H9 (cell line): ENCODE data around the gene BIRC3. TPM values are rescaled to one million over a fixed set of nuclear protein-coding genes. Genes with fewer than 3 reads are reported as not detected.

Experiments used
- DNase-seq: peaks from one replicate; pipeline ENCODE4 v3.0.0-alpha.2; 2017
- H2AFZ ChIP-seq: one replicate; pipeline ENCODE4 v1.6.1; 2013; ENCODE audit warnings: mild to moderate bottlenecking, low read length, control low read depth, moderate library complexity
- H2AK5ac ChIP-seq: 2 replicates; pipeline ENCODE4 v1.6.1; 2013; ENCODE audit warnings: low read length, control low read depth, mixed read lengths; ENCODE audit not compliant: insufficient read length
- H2BK120ac ChIP-seq: one replicate; pipeline ENCODE4 v1.6.1; 2013; ENCODE audit warnings: low read depth, mild to moderate bottlenecking, low read length, control low read depth, inconsistent platforms; ENCODE audit not compliant: poor library complexity, severe bottlenecking
- H2BK12ac ChIP-seq: 2 replicates; pipeline ENCODE4 v1.6.1; 2013; ENCODE audit warnings: low read length, control low read depth, mixed read lengths, low read depth; ENCODE audit not compliant: insufficient read length
- H2BK15ac ChIP-seq: 2 replicates; pipeline ENCODE4 v1.6.1; 2013; ENCODE audit warnings: low read depth, low read length, control low read depth
- H2BK20ac ChIP-seq: one replicate; pipeline ENCODE4 v1.6.1; 2013; ENCODE audit warnings: low read depth, mild to moderate bottlenecking, low read length, control low read depth, inconsistent platforms; ENCODE audit not compliant: poor library complexity, severe bottlenecking
- H2BK5ac ChIP-seq: 2 replicates; pipeline ENCODE4 v1.6.1; 2013; ENCODE audit warnings: low read length, control low read depth, mixed read lengths; ENCODE audit not compliant: insufficient read length
- H3K14ac ChIP-seq: 2 replicates; pipeline ENCODE4 v1.6.1; 2013; ENCODE audit warnings: low read length, control low read depth; ENCODE audit not compliant: insufficient read depth
- H3K18ac ChIP-seq: 2 replicates; pipeline ENCODE4 v1.6.1; 2013; ENCODE audit warnings: low read depth, mild to moderate bottlenecking, mixed read lengths, low read length, control low read depth; ENCODE audit not compliant: insufficient read length
- H3K23ac ChIP-seq: 2 replicates; pipeline ENCODE4 v1.6.1; 2013; ENCODE audit warnings: low read length, control low read depth, mixed read lengths, low read depth; ENCODE audit not compliant: insufficient read length
- H3K23me2 ChIP-seq: 2 replicates; pipeline ENCODE4 v1.6.1; 2013; ENCODE audit warnings: low read depth, mild to moderate bottlenecking, mixed read lengths, low read length, control low read depth; ENCODE audit not compliant: insufficient read length, poor library complexity, severe bottlenecking
- H3K27ac ChIP-seq: 2 replicates; pipeline ENCODE4 v1.5.1; 2013; ENCODE audit warnings: low read length, control low read depth, mixed read lengths, low read depth; ENCODE audit not compliant: insufficient read length
- H3K27me3 ChIP-seq: 2 replicates; pipeline ENCODE4 v1.6.1; 2013; ENCODE audit warnings: low read length, control low read depth, inconsistent platforms; ENCODE audit not compliant: insufficient read depth
- H3K4ac ChIP-seq: 2 replicates; pipeline ENCODE4 v1.6.1; 2013; ENCODE audit warnings: low read depth, mild to moderate bottlenecking, control low read depth, inconsistent platforms, low read length, moderate library complexity
- H3K4me1 ChIP-seq: 2 replicates; pipeline ENCODE4 v1.6.1; 2013; ENCODE audit warnings: low read length, control low read depth, inconsistent platforms; ENCODE audit not compliant: insufficient read depth
- H3K4me2 ChIP-seq: 2 replicates; pipeline ENCODE4 v1.6.1; 2013; ENCODE audit warnings: low read length, control low read depth, mixed read lengths; ENCODE audit not compliant: insufficient read length, insufficient read depth
- H3K56ac ChIP-seq: 2 replicates; pipeline ENCODE4 v1.6.1; 2013; ENCODE audit warnings: low read depth, mild to moderate bottlenecking, mixed read lengths, low read length, control low read depth; ENCODE audit not compliant: insufficient read length
- H3K79me1 ChIP-seq: 2 replicates; pipeline ENCODE4 v1.6.1; 2013; ENCODE audit warnings: low read depth, mild to moderate bottlenecking, moderate library complexity, low read length, control low read depth, inconsistent platforms; ENCODE audit not compliant: insufficient read depth, poor library complexity, severe bottlenecking
- H3K79me2 ChIP-seq: 2 replicates; pipeline ENCODE4 v1.6.1; 2013; ENCODE audit warnings: low read length, control low read depth, inconsistent platforms; ENCODE audit not compliant: insufficient read depth
- H3K9ac ChIP-seq: 2 replicates; pipeline ENCODE4 v1.6.1; 2013; ENCODE audit warnings: low read length, control low read depth, mixed read lengths; ENCODE audit not compliant: insufficient read length; ENCODE audit errors: extremely low read depth
- H3K9me3 ChIP-seq: one replicate; pipeline ENCODE4 v1.6.1; 2013; ENCODE audit warnings: low read depth, low read length, inconsistent platforms; ENCODE audit not compliant: control insufficient read depth
- H3T11ph ChIP-seq: one replicate; pipeline ENCODE4 v1.6.1; 2013; ENCODE audit warnings: mild to moderate bottlenecking, low read length, control low read depth, inconsistent platforms
- H4K20me1 ChIP-seq: one replicate; pipeline ENCODE4 v1.6.1; 2013; ENCODE audit not compliant: control insufficient read depth, insufficient read length, insufficient read depth
- H4K5ac ChIP-seq: 2 replicates; pipeline ENCODE4 v1.6.1; 2013; ENCODE audit warnings: low read depth, mild to moderate bottlenecking, mixed read lengths, low read length, control low read depth; ENCODE audit not compliant: insufficient read length
- H4K8ac ChIP-seq: replicated peaks from 2 replicates; pipeline ENCODE4 v1.6.1; 2013; ENCODE audit warnings: low read length, control low read depth, mixed read lengths, low read depth; ENCODE audit not compliant: insufficient read length
- H4K91ac ChIP-seq: 2 replicates; pipeline ENCODE4 v1.6.1; 2013; ENCODE audit warnings: low read depth, mild to moderate bottlenecking, moderate library complexity, mixed read lengths, low read length, control low read depth; ENCODE audit not compliant: insufficient read length
- H3K27ac Mint-ChIP-seq, 3 experiments: 2 replicates in 2 of 3; 3 replicates in 1 of 3; pipeline ENCODE4 v1.8.0; 2020 to 2021; ENCODE audit warnings: mixed read lengths in 3 of 3, mild to moderate bottlenecking in 1 of 3, moderate library complexity in 1 of 3
- H3K27me3 Mint-ChIP-seq: 2 replicates; pipeline ENCODE4 v1.8.0; 2021; ENCODE audit warnings: low read depth, mild to moderate bottlenecking, moderate library complexity, mixed read lengths
- H3K36me3 Mint-ChIP-seq, 3 experiments: 2 replicates in 2 of 3; 3 replicates in 1 of 3; pipeline ENCODE4 v1.8.0; 2020 to 2021; ENCODE audit warnings: low read depth in 3 of 3, mixed read lengths in 3 of 3; ENCODE audit not compliant: insufficient read depth in 1 of 3
- H3K4me1 Mint-ChIP-seq, 2 experiments: 2 replicates each; pipeline ENCODE4 v1.8.0; 2020; ENCODE audit warnings: mixed read lengths in 2 of 2
- H3K4me3 Mint-ChIP-seq, 2 experiments: 2 replicates in 1 of 2; 3 replicates in 1 of 2; pipeline ENCODE4 v1.8.0; 2020 to 2021; ENCODE audit warnings: mild to moderate bottlenecking in 2 of 2, mixed read lengths in 2 of 2, moderate library complexity in 1 of 2
- H3K9me3 Mint-ChIP-seq, 2 experiments: 2 replicates in 1 of 2; 3 replicates in 1 of 2; pipeline ENCODE4 v1.8.0; 2020; ENCODE audit warnings: mild to moderate bottlenecking in 2 of 2, mixed read lengths in 2 of 2, moderate library complexity in 1 of 2
- WGBS: extraction: QIAGEN DNeasy Blood & Tissue Kit; methylation state at CpG from one replicate; pipeline ENCODE4 v1.1.7; 2013; ENCODE audit warnings: missing lambda C conversion rate, low lambda C conversion rate, mixed read lengths; ENCODE audit not compliant: insufficient read length; ENCODE audit errors: extremely low coverage; 5-methylcytosine and 5-hydroxymethylcytosine counted together
- total RNA-seq: library from RNA; stranded (reverse); gene quantifications from 2 replicates; pipeline ENCODE4 v1.2.1, GENCODE V29; 2021
- TF ChIP-seq, protein P1 (sequence below): fragments of 200-600 bp; sonication (generic); conservative IDR thresholded peaks from 3 replicates; pipeline ENCODE4 v1.8.0; 2021; ENCODE audit warnings: antibody characterized with exemption, mild to moderate bottlenecking

Gene BIRC3
- total RNA-seq, 1 experiment from 2014 or later: 0.04 TPM

DNA sequence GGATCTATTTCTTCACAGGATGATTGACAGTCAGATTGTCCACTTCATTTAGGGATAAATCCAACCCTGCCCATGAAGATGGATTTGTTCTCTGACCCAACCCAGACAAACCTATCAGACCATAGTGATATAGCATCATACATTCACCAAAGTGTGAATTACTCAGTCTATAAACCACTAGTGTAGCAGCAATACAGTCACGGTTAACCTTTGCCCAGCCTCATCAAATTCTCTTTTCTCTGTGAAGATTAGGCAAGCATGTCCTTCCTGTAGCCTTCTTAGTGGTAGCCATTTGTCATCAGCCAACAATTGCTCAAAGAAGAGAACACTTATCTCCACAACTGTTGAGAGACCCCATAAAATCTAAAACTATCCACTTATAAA is 15.3 kb downstream of the BIRC3 start:
- Mint-ChIP-seq H3K27me3 (no peaks in the 10 kb centered on the region), H3K4me3 (no peak overlapping the region), H3K9me3 (no peaks in the 10 kb centered on the region), H3K4me1 (no peaks in the 10 kb centered on the region), H3K36me3 (no peaks in the 10 kb centered on the region), H3K27ac (no peak overlapping the region)
- H3K4me1 ChIP-seq: no peaks in the 10 kb centered on the region
- H2AFZ ChIP-seq: no peak overlapping the region
- no peak overlapping the region for H3K56ac ChIP-seq
- H3K27ac ChIP-seq: no peak overlapping the region
- WGBS: no CpG with 5 or more reads among the region's 1 CpG
- H2BK15ac ChIP-seq: no peak overlapping the region
- no peaks in the 10 kb centered on the region for H3K27me3 ChIP-seq
- no peak overlapping the region for H3K4ac ChIP-seq
- H3K18ac ChIP-seq: no peak overlapping the region
- H3K23me2 ChIP-seq: no peaks in the 10 kb centered on the region
- no peaks in the 10 kb centered on the region for H3K79me2 ChIP-seq
- no peak overlapping the region for H3T11ph ChIP-seq
- no peaks in the 10 kb centered on the region for H3K79me1 ChIP-seq
- DNase-seq: no peak
- TF ChIP-seq, protein P1, sequence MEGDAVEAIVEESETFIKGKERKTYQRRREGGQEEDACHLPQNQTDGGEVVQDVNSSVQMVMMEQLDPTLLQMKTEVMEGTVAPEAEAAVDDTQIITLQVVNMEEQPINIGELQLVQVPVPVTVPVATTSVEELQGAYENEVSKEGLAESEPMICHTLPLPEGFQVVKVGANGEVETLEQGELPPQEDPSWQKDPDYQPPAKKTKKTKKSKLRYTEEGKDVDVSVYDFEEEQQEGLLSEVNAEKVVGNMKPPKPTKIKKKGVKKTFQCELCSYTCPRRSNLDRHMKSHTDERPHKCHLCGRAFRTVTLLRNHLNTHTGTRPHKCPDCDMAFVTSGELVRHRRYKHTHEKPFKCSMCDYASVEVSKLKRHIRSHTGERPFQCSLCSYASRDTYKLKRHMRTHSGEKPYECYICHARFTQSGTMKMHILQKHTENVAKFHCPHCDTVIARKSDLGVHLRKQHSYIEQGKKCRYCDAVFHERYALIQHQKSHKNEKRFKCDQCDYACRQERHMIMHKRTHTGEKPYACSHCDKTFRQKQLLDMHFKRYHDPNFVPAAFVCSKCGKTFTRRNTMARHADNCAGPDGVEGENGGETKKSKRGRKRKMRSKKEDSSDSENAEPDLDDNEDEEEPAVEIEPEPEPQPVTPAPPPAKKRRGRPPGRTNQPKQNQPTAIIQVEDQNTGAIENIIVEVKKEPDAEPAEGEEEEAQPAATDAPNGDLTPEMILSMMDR: no peak
- no peak overlapping the region for H2BK20ac ChIP-seq
- H3K9ac ChIP-seq: no peak overlapping the region
- H3K4me2 ChIP-seq: no peak overlapping the region
- no peak overlapping the region for H2AK5ac ChIP-seq
- H2BK12ac ChIP-seq: no peak overlapping the region
- no peak overlapping the region for H3K23ac ChIP-seq
- H4K20me1 ChIP-seq: no peaks in the 10 kb centered on the region
- no peak overlapping the region for H4K8ac ChIP-seq
- H4K5ac ChIP-seq: no peak overlapping the region
- H4K91ac ChIP-seq: no peak overlapping the region
- H2BK5ac ChIP-seq: no peak overlapping the region
- no peak overlapping the region for H2BK120ac ChIP-seq
- no peak overlapping the region for H3K14ac ChIP-seq
- H3K9me3 ChIP-seq: no peaks in the 10 kb centered on the region
